GM11168 (cell line): ENCODE measurements around the gene AMZ2.

Source experiments
- in situ Hi-C: fragments of 300-500 bp; cut with MboI; formaldehyde crosslinking; loops from one replicate; pipeline ENCODE4 v1.12.0; 2022; ENCODE audit warnings: low sequenced_read_pairs; ENCODE audit not compliant: unreplicated experiment

Gene AMZ2

GRCh38 chr17:68289473-68289872 lies 41.6 kb downstream of the AMZ2 start:
- in situ Hi-C loops: no loop called here

DNA sequence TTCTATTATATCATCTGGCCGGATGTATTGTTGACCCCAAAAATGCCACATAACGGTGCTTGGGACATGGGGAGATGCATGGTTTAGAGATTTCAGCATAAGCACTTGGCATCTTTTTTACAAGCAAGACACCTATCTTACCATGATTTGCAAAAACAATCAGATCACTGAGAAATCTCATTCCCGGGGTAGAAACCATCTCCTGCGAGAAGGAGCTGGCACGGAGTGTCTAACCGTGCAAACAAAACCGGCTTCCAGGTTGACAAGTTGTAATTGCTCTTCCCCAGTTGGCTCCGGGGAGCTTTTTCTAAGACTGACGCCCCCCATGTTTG lies 42.1 kb downstream of the AMZ2 start:
- in situ Hi-C loops: no loop called here

- in situ Hi-C loops: no loop called here
Measured at GRCh38 chr17:68290268-68290954, 42.6 kb downstream of the AMZ2 start.

DNA sequence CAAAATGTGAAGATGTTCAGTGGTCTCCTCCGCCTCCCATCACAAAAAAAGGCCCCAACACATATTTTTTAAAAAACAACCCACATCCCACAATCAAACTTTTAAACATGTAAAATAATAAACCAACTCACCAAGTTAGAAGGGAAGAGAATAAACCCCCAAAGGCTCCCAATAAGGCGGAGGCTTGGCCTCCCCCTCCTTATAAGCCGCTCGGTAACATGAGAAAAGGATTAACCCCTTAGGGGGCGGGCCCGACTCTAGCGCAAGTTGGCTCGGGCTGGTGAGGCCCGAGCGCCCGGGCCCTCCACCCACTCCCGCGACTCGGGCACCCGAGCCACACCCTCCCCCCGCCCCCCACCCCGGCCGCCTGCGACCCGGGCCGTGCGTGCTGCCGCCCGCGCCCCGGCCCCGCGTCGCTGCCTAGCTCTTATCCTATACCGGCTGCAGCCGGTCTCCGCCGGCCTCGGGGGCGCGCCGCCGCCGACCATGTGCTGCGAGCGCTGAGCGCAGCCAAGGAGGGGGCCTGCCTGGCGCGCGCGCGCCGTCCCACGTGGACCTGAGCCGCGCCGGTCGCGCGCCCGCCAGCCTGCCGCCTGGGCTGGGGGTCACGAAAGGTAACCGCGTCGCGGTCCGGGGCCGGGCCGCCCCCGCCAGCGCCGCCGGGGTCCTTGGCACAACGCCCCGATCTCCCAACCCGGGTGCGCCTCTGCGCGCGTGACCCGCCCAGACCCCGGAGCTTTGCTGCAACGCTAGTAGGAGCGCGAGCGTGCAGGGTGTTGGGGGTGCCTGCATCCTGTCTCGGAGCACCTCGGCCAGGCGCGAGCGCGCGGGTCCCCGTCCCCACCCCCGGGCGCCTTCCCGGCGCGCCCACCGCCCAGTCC lies 43.4 kb downstream of the AMZ2 start, which contains the start of the genes ARSG and SLC16A6:
ARSG (plus strand) TSS at position 541 of the 881 bp plus-strand sequence. CDS start 15,999 bp downstream, outside the sequence.
SLC16A6 (minus strand) TSS at position 173 of the 881 bp plus-strand sequence. CDS start 12,807 bp downstream, outside the sequence.
- in situ Hi-C loops: no loop called here

DNA sequence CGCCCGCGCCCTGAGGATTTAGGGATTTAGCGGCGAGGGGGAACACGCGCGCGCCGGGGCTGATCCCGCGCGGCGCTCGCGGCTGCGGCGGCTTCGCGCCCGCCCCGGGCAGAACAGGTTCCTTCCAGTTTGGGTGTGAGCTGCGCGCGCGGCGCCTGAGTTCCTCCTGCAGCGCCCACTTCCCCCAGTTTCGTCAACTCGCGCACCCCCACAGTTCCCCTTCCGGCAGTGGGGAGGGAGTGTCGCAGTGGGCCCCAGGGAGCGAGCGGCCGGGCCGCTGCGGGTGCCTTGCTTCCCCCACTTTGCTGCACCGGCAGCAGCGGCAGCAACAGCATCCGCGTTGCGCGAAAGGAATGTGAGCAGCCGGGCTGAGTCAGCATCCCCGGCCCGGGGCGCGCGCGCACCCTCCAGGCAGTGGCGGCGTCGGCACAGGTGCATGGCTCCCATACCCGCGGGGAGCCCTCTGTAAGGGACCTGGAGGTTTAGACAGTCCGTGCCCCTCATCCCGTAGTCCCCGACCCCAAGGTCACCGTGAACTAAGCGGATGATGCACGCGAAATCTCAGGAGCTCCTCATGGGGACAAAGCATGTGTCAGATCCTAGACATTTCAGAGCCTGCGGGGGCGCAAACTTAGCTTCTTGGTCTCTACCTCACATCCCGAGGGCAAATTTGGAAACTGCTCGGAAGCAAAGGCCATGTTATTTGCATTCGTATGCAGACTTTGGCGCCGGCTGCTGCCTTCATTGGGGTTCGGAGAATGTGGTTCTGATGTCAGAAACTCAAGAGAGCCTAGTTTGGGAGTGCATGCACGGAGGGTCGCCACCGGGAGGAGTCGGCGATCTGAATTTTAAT lies 44.2 kb downstream of the AMZ2 start:
- in situ Hi-C loops: no loop called here

GRCh38 chr17:68292689-68293040 lies 44.8 kb downstream of the AMZ2 start:
- in situ Hi-C loops: no loop called here

DNA sequence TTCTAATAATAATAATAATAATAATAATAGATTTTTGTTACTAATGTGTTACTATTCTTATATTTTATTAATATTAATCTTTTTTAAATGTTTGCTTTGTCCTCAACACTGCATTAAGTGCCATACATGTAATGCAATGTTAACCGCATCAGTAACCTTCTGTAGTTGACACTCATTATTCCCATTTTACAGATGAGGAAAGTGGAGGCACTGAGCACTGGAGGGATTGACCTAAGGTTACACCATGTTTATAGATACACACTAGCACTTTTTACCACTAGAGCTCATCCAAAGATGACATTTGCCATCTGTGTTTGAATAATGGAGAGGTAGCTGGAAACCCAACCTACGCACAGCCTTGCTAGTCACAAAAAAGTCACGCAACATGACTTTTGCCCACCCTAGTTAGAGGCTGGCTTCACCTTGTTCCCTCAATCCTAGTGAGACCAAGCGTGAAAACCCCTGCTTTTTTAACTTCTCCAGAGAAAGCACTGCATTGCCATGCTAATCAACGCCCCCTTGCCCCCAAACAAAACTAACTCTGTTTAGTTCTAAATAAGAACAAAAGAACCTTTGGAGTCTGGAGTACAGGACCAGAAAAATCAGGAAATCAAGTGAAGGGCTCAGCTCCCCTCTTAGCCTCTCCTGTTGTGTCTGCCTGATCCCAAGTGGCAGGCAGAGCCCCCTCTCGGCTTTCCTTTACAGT lies 45.8 kb downstream of the AMZ2 start:
- in situ Hi-C loops: no loop called here

DNA sequence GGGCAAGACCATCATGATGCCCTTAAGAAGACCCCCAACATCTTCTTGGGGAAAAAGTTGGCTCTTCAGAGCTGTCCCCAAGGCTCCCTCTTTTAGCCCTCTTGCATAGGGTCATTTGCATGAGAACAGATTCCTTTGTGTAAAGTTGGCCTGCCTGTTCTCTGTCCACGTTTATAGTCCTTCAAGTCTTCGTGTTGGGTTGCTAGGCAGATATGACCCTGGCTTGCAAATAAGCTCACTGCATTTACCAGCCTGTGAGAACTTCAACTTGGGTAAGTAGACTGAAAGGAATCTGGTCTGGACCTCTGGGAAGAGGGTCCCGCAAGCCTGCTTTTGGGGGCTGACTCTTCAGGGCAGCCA lies 46.3 kb downstream of the AMZ2 start:
- in situ Hi-C loops: no loop called here

GRCh38 chr17:68294617-68295016 lies 46.8 kb downstream of the AMZ2 start:
- in situ Hi-C loops: no loop called here

- in situ Hi-C loops: no loop called here
Measured at GRCh38 chr17:68295086-68295485, 47.2 kb downstream of the AMZ2 start.

DNA sequence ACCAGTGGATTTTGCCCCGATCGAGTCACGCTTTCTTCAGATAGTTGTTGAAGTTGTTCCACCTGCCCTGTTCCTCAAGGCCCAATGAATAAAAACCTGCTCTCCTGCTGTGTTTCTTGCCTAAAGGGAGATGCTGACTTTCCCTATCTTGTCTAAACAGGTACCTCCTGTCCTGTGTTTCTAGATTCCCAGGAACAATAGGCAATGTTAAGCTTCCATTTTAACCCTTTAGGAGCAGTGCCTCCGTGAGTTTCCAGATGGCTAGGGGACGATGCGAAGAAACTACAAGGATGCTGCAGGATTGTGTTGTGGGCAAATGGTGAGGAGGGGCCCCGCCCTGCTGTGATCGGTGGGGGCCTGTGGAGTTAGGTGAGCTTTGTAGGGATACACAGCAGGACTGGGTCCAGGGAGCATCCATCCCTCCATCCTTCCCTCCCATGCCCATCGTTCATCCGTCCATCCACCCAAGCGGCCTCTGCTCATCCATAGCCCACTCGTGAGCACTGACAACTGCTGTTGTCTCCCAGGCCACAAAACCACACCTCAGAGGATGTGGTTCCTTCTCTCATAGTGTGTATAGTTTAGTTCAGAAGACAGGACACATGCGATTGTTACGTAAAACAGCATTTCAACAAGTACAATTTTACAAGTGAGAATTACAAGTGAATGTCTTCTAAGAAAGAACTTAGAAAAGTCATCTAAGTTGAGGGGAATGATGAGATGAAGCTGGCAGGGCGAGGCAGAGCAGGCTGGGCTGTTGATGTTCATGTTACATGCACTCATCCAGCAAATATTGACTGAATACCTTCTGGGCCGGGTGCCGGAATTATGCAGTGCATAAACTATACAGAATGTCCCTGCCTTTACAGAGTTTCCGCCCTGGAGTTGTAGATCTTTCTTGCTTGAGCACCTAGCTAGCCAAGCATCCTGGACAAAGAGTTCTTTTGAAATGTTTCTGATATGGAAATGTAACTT lies 48.7 kb downstream of the AMZ2 start:
- in situ Hi-C loops: no loop called here

DNA sequence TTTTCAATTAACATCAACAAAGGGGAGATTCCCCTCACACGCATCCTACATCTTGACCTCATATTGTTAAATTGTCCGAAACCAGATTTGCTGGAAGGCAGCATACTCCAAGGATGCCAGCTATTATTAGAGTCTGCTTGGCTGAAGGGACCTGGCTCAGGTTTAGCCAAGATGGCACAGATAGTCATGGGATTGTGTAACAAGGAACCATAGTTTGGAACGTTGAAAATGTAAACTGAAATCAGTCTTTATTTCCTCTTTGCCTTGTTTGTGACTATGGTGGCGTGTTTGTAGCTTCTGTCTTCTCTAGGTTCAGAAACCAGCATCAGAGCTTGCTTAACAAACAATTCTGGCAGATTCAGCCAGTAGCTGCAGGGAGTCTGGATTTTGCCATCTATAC lies 49.4 kb downstream of the AMZ2 start:
- in situ Hi-C loops: no loop called here

GRCh38 chr17:68298601-68299000 lies 50.8 kb downstream of the AMZ2 start:
- in situ Hi-C loops: no loop called here

DNA sequence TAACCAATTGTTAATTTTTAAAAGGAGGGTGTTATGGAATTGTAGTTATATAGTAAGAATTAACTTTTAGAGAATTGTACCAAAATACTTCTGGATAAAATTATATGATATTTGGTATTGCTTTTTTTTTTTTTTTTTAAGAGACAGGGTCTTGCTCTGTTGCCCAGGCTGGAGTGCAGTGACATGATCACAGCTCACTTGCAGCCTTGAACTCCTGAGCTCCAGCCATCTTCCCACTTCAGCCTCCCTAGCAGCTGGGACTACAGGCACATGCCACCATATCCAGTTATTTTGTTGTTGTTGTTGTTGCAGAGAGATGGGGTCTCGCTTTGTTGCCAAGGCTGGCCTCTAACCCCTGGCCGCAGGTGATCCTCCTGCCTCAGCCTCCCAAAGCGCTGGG lies 52.0 kb downstream of the AMZ2 start:
- in situ Hi-C loops: no loop called here

DNA sequence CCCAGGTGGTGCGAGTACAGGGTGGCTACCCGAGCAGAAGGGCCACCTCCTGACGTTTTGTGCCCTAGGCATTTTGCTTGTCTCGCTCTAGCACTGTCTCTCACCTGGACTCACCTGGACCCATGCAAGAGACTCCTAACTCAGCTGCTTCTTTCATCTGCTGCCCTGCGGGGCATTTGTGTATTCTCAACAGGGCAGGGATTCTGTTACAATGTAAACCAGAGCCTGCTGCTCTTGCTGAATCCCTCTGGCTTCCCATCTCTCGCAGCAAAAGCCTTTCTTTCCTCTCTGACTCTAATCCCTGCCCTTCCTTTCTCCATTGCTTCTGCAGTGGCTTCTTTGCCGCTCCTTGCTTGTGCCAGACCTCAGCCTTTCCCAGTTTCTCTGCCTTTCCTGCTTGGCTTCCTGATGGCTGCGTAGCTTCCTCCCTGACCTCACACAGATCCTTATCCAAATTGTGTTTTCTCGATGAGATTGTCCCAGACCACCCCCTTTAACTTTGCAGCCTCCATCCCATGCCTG lies 53.7 kb downstream of the AMZ2 start:
- in situ Hi-C loops: no loop called here

DNA sequence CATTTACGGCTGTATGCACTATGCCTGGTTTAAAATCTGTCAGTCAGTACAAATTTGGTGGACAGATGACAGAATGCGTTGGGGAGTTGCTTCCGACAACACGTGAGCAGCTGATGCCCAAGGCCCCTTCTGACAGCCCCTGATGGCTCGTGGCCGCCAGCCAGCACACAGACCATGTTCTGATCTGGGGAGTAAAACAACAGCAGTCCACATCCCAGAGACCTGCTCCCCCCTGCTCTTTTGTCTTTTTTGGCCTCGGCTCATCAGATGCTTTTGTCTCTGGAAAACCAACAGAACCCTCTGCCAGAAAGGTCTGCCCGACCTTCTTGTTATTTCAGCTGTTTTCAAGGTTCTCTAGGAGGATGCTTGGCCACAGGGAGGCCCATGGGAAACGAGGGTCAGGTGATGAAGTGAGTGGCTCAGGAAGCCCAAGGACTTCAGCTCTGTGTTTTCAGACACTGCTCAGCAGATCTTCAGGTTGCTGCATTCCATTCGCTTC lies 54.3 kb downstream of the AMZ2 start:
- in situ Hi-C loops: no loop called here

DNA sequence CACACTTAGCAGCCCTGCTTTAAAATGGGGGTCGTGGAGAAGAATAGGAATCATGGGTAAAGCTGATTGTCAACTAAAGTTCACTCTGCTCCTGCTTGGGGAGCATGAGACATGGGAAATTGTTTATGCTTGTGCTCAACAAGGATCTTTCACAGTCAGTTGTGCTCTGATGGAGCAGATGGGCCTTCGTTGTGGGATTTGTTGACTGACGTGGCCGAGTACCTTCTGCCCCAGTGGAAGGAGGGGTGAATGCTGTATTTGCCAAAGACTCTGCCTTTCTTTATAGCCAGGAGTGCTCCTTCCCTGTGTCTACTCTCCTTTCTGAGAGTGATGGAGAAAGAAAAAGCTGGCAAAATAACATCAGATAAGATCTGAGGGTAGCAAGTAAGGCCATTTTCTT lies 54.8 kb downstream of the AMZ2 start:
- in situ Hi-C loops: no loop called here

DNA sequence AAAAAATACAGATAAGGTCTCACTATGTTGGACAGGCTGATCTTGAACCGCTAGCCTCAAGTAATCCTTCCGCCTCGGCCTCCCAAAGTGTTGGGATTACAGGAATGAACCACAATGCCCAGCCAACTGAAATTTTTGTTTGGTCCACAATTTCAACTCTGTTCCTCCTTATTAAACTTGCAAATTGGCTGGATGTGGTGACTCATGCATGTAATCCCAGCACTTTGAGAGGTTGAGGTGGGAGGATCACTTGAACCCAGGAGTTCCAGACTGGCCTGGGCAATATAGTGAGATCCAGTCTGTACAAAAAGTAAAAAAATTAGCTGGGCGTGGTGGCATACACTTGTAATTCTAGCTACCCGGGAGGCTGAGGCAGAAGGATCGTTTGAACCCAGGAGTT lies 56.9 kb downstream of the AMZ2 start:
- in situ Hi-C loops: no loop called here

GRCh38 chr17:68305142-68305541 lies 57.3 kb downstream of the AMZ2 start:
- in situ Hi-C loops: no loop called here
